ENCODE measurements around the gene HLTF.

DNA sequence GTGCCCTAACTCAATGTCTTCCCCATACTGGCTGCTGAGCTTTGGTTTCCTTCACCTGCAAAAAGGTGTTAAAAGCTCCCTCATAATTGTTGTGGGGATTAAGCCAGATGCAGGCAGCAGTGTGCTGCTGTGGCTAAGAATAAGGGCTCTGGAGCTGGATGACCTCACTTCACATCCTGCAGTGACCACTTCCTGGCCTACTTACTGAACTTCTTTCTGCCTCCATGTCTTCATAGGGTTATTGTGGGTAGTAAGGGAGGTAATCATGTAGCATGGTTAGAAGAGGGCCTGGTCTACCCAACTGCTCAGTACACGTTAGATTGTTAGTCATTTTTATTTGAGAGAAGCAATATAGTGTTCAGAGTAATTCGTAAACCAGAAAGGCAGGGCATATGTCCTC lies 76.6 kb downstream of the HLTF start:
- no peak for TF ChIP-seq EZH2 (IDR thresholded peaks at IDR 0.05; ENCODE audit: low read length, missing control alignments)
- TF ChIP-seq, protein P1, sequence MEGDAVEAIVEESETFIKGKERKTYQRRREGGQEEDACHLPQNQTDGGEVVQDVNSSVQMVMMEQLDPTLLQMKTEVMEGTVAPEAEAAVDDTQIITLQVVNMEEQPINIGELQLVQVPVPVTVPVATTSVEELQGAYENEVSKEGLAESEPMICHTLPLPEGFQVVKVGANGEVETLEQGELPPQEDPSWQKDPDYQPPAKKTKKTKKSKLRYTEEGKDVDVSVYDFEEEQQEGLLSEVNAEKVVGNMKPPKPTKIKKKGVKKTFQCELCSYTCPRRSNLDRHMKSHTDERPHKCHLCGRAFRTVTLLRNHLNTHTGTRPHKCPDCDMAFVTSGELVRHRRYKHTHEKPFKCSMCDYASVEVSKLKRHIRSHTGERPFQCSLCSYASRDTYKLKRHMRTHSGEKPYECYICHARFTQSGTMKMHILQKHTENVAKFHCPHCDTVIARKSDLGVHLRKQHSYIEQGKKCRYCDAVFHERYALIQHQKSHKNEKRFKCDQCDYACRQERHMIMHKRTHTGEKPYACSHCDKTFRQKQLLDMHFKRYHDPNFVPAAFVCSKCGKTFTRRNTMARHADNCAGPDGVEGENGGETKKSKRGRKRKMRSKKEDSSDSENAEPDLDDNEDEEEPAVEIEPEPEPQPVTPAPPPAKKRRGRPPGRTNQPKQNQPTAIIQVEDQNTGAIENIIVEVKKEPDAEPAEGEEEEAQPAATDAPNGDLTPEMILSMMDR (conservative IDR thresholded peaks at IDR 0.05 in 1 of 2, IDR thresholded peaks at IDR 0.05 in 1 of 2; ENCODE audit: low read depth in 1 of 2, low read length in 2 of 2): no peak
